ENCODE data around the gene MRPS23.
A peak's percentile ranks its signal among the peaks of the same experiment; 100 is the strongest.

MRPS23 gene

GRCh38 chr17:57838453-57838852, 11.4 kb downstream of the MRPS23 start:
- DNase-seq (ENCODE audit: low read depth): no peak

- no peak for DNase-seq (ENCODE audit: low read depth)
Observed at GRCh38 chr17:57835333-57835900, 14.4 kb downstream of the MRPS23 start.

GRCh38 chr17:57834146-57834741, 15.6 kb downstream of the MRPS23 start:
- DNase-seq (ENCODE audit: low read depth): no peak

- peak; percentile 52 for DNase-seq (ENCODE audit: low read depth)
Observed at GRCh38 chr17:57833179-57833939, 16.5 kb downstream of the MRPS23 start.

- DNase-seq (ENCODE audit: low read depth): no peak
Observed at GRCh38 chr17:57832314-57833178, 17.3 kb downstream of the MRPS23 start.

GRCh38 chr17:57830880-57831279, 19.0 kb downstream of the MRPS23 start:
- no peak for DNase-seq (ENCODE audit: low read depth)

GRCh38 chr17:57823469-57824401, 26.1 kb downstream of the MRPS23 start:
- DNase-seq (ENCODE audit: low read depth): no peak

- no peak for DNase-seq (ENCODE audit: low read depth)
Observed at GRCh38 chr17:57819867-57820266, 30.0 kb downstream of the MRPS23 start.

- no peak for DNase-seq (ENCODE audit: low read depth)
Observed at GRCh38 chr17:57819285-57819684, 30.6 kb downstream of the MRPS23 start.

GRCh38 chr17:57818066-57818465, 31.8 kb downstream of the MRPS23 start:
- DNase-seq (ENCODE audit: low read depth): no peak

- DNase-seq (ENCODE audit: low read depth): no peak
Observed at GRCh38 chr17:57817299-57817698, 32.5 kb downstream of the MRPS23 start.

GRCh38 chr17:57814421-57814820, 35.4 kb downstream of the MRPS23 start:
- DNase-seq (ENCODE audit: low read depth): no peak

GRCh38 chr17:57811638-57812280, 38.1 kb downstream of the MRPS23 start:
- DNase-seq (ENCODE audit: low read depth): no peak

- peak; percentile 22 for DNase-seq (ENCODE audit: low read depth)
Observed at GRCh38 chr17:57810721-57811637, 38.9 kb downstream of the MRPS23 start.

GRCh38 chr17:57809879-57810278, 40.0 kb downstream of the MRPS23 start:
- no peak for DNase-seq (ENCODE audit: low read depth)

- DNase-seq (ENCODE audit: low read depth): no peak
Observed at GRCh38 chr17:57808882-57809281, 41.0 kb downstream of the MRPS23 start.

- no peak for DNase-seq (ENCODE audit: low read depth)
Observed at GRCh38 chr17:57806167-57806830, 43.5 kb downstream of the MRPS23 start.

- no peak for DNase-seq (ENCODE audit: low read depth)
Observed at GRCh38 chr17:57803021-57803420, 46.8 kb downstream of the MRPS23 start.

- DNase-seq (ENCODE audit: low read depth): no peak
Observed at GRCh38 chr17:57801044-57801711, 48.7 kb downstream of the MRPS23 start.
